Measurements from ENCODE around the gene OLA1. TPM values are rescaled to one million over a fixed set of nuclear protein-coding genes. Genes with fewer than 3 reads are reported as not detected.

The OLA1 gene
- total and polyA plus RNA-seq, 9 of the 15 experiments (the other 6 are each of a cell fraction or from before 2014, with no cell fraction given): 208 to 353 (median 225) TPM

- TF ChIP-seq ETV1 (tag; conservative IDR thresholded peaks at IDR 0.05; ENCODE audit: low read depth) (no peak), THAP7 (CRISPR knock-in tag; IDR thresholded peaks at IDR 0.05) (no peak), ZNF274 (IDR thresholded peaks at IDR 0.05; ENCODE audit: borderline replicate concordance, low read depth, low read length) (no peak), GTF3C2 (IDR thresholded peaks at IDR 0.05; ENCODE audit: borderline replicate concordance, extremely low read depth, insufficient read length) (peak; percentile 17), ZNF324 (CRISPR knock-in tag; IDR thresholded peaks at IDR 0.05) (no peak), MTA3 (IDR thresholded peaks at IDR 0.05; ENCODE audit: borderline replicate concordance) (no peak), ZNF766 (CRISPR knock-in tag; conservative IDR thresholded peaks at IDR 0.05) (no peak), ZNF280A (IDR thresholded peaks at IDR 0.05; ENCODE audit: low read depth, partially characterized antibody) (no peak), HOXB6 (CRISPR knock-in tag; IDR thresholded peaks at IDR 0.05; ENCODE audit: borderline replicate concordance) (no peak), ZNF282 (CRISPR knock-in tag; IDR thresholded peaks at IDR 0.05) (no peak), POLR2G (IDR thresholded peaks at IDR 0.05; ENCODE audit: low read depth, low read length) (no peak), ZBTB49 (CRISPR knock-in tag; IDR thresholded peaks at IDR 0.05; ENCODE audit: borderline replicate concordance) (no peak), GTF2F1 (IDR thresholded peaks at IDR 0.05; ENCODE audit: low read depth, low read length) (no peak), FOXJ2 (tag; IDR thresholded peaks at IDR 0.05) (no peak), CEBPB (tag; IDR thresholded peaks at IDR 0.05) (peak; percentile 99), NEUROD1 (IDR thresholded peaks at IDR 0.05; ENCODE audit: borderline replicate concordance, low read depth, low read length, partially characterized antibody) (no peak), ZNF586 (CRISPR knock-in tag; conservative IDR thresholded peaks at IDR 0.05) (no peak), ZNF146 (CRISPR knock-in tag; IDR thresholded peaks at IDR 0.05; ENCODE audit: unreplicated experiment) (no peak), RAD21 (CRISPR knock-in tag; conservative IDR thresholded peaks at IDR 0.05 in 1 of 2, IDR thresholded peaks at IDR 0.05 in 1 of 2) (peak in 1 of 2 experiments; percentile 49; a peak in 2 of 4 replicates), HBP1 (CRISPR knock-in tag; IDR thresholded peaks at IDR 0.05) (no peak)
These were observed 102.5 kb downstream of the OLA1 start (continued) for GRCh38 chr2:174145827-174146226.

Data from K562 (cell line).